Parathyroid adenoma (tissue), 2 donors: ENCODE results near the gene PREX1.
"Not testable (repeated sequence)": the region's sequence is repeated elsewhere in the genome, so short reads cannot be mapped to it uniquely, and the experiment has no call there.

ENCODE experiments used
- H2AFZ ChIP-seq: fragments of 300-600 bp; sonication (generic); one replicate; pipeline ENCODE4 v1.7.0; 2017; ENCODE audit warnings: antibody characterized with exemption, mild to moderate bottlenecking
- H3K27ac ChIP-seq: fragments of 300-600 bp; sonication (generic); one replicate; pipeline ENCODE4 v1.7.0; 2017
- H3K27me3 ChIP-seq: fragments of 300-600 bp; sonication (generic); one replicate; pipeline ENCODE4 v1.7.0; 2017; ENCODE audit warnings: low read length; ENCODE audit not compliant: control insufficient read depth, insufficient read depth
- H3K36me3 ChIP-seq: fragments of 300-600 bp; sonication (generic); one replicate; pipeline ENCODE4 v1.7.0; 2017; ENCODE audit warnings: low read length; ENCODE audit not compliant: control insufficient read depth, insufficient read depth
- H3K4me1 ChIP-seq: fragments of 300-600 bp; sonication (generic); one replicate; pipeline ENCODE4 v1.7.0; 2017; ENCODE audit warnings: control low read depth
- H3K4me2 ChIP-seq: fragments of 300-600 bp; sonication (generic); one replicate; pipeline ENCODE4 v1.7.0; 2017; ENCODE audit warnings: low read length
- H3K4me3 ChIP-seq: fragments of 300-600 bp; sonication (generic); one replicate; pipeline ENCODE4 v1.7.0; 2017; ENCODE audit warnings: low read depth, low read length
- H3K79me2 ChIP-seq: fragments of 300-600 bp; sonication (generic); one replicate; pipeline ENCODE4 v1.7.0; 2017; ENCODE audit warnings: control low read depth
- H3K9ac ChIP-seq: fragments of 300-600 bp; sonication (generic); one replicate; pipeline ENCODE4 v1.7.0; 2017; ENCODE audit warnings: mild to moderate bottlenecking
- H3K9me3 ChIP-seq: fragments of 300-600 bp; sonication (generic); one replicate; pipeline ENCODE4 v1.7.0; 2017; ENCODE audit warnings: low read length; ENCODE audit not compliant: control insufficient read depth
- CTCF ChIP-seq: fragments of 300-600 bp; sonication (generic); IDR thresholded peaks from one replicate; pipeline ENCODE4 v1.7.0; 2017; ENCODE audit warnings: antibody characterized with exemption, mild to moderate bottlenecking
- donor health status: primary hyperparathyroidism.

The PREX1 gene

GRCh38 chr20:48829940-48830339, 2.1 kb upstream of the PREX1 start:
- H3K9ac ChIP-seq, result no peak overlapping the region
- H3K27ac ChIP-seq, result no peak overlapping the region
- no peaks in the 10 kb centered on the region for H3K9me3 ChIP-seq
- no peaks in the 10 kb centered on the region for H3K27me3 ChIP-seq
- H3K79me2 ChIP-seq, result no peaks in the 10 kb centered on the region
- H3K4me1 ChIP-seq, result peaks cover 6% of the 10 kb centered on the region
- no peak for TF ChIP-seq CTCF
- H3K36me3 ChIP-seq, result no peaks in the 10 kb centered on the region
- no peak overlapping the region for H2AFZ ChIP-seq
- H3K4me2 ChIP-seq, result no peak overlapping the region
- no peak overlapping the region for H3K4me3 ChIP-seq

- Histone ChIP-seq H3K9me3 (no peaks in the 10 kb centered on the region), H3K27me3 (no peaks in the 10 kb centered on the region), H3K4me2 (peak overlapping the region; percentile 63), H3K4me3 (peak overlapping the region; percentile 52), H3K9ac (no peak overlapping the region), H3K4me1 (peaks cover 6% of the 10 kb centered on the region), H2AFZ (peak overlapping the region; percentile 97), H3K79me2 (no peaks in the 10 kb centered on the region), H3K36me3 (no peaks in the 10 kb centered on the region), H3K27ac (peak overlapping the region; percentile 60)
- no peak for TF ChIP-seq CTCF
Measured at GRCh38 chr20:48828734-48829460, 1.1 kb upstream of the PREX1 start.

GRCh38 chr20:48826883-48827771, 672 bp downstream of the PREX1 start:
- Histone ChIP-seq H3K9me3 (no peaks in the 10 kb centered on the region), H3K4me3 (peak overlapping the region; percentile 54), H3K79me2 (no peaks in the 10 kb centered on the region), H3K4me1 (peaks cover 6% of the 10 kb centered on the region), H3K27me3 (no peaks in the 10 kb centered on the region), H3K27ac (peak overlapping the region; percentile 19), H3K36me3 (no peaks in the 10 kb centered on the region), H3K9ac (no peak overlapping the region), H3K4me2 (peak overlapping the region; percentile 63), H2AFZ (peak overlapping the region; percentile 66)
- no peak for TF ChIP-seq CTCF

GRCh38 chr20:48826480-48826879, 1.3 kb downstream of the PREX1 start:
- not testable (repeated sequence) for H3K27me3 ChIP-seq, H3K9me3 ChIP-seq, H3K36me3 ChIP-seq, H3K27ac ChIP-seq, H3K79me2 ChIP-seq, H3K9ac ChIP-seq, H2AFZ ChIP-seq, H3K4me1 ChIP-seq
- Histone ChIP-seq H3K4me2 (peak overlapping the region; percentile 63), H3K4me3 (peak overlapping the region; percentile 54)

- H3K9ac ChIP-seq, result no peak overlapping the region
- H2AFZ ChIP-seq, result no peak overlapping the region
- no peaks in the 10 kb centered on the region for H3K36me3 ChIP-seq
- H3K9me3 ChIP-seq, result no peaks in the 10 kb centered on the region
- H3K27me3 ChIP-seq, result no peaks in the 10 kb centered on the region
- H3K79me2 ChIP-seq, result no peaks in the 10 kb centered on the region
- H3K27ac ChIP-seq, result peak overlapping the region; percentile 11
- peaks cover 3% of the 10 kb centered on the region for H3K4me1 ChIP-seq
- TF ChIP-seq CTCF, result no peak
- H3K4me2 ChIP-seq, result no peak overlapping the region
- H3K4me3 ChIP-seq, result no peak overlapping the region
Measured at GRCh38 chr20:48826069-48826468, 1.7 kb downstream of the PREX1 start.
